Esophagus (tissue), 2 donors: ENCODE data around the gene KIAA1191. TPM values are rescaled to one million over a fixed set of nuclear protein-coding genes. Genes with fewer than 3 reads are reported as not detected.

Experiments
- H3K27ac ChIP-seq, 2 donors: one replicate each; pipeline ENCODE4 v1.5.1; 2013; ENCODE audit warnings: low read depth in 2 of 2, mild to moderate bottlenecking in 2 of 2, inconsistent platforms in 1 of 2, low read length in 1 of 2, moderate library complexity in 1 of 2
- H3K27me3 ChIP-seq, 2 donors: one replicate each; pipeline ENCODE4 v1.6.1; 2013; ENCODE audit warnings: low read length in 2 of 2, control low read depth in 1 of 2, mild to moderate bottlenecking in 1 of 2; ENCODE audit not compliant: insufficient read depth in 2 of 2, control insufficient read depth in 1 of 2
- H3K36me3 ChIP-seq, 2 donors: one replicate each; pipeline ENCODE4 v1.6.1; 2013; ENCODE audit warnings: low read length in 1 of 2; ENCODE audit not compliant: control insufficient read depth in 2 of 2, insufficient read depth in 2 of 2
- H3K4me1 ChIP-seq, 2 donors: one replicate each; pipeline ENCODE4 v1.6.1; 2013; ENCODE audit warnings: low read length in 1 of 2; ENCODE audit not compliant: control insufficient read depth in 2 of 2, insufficient read depth in 2 of 2
- H3K4me3 ChIP-seq, 2 donors: one replicate each; pipeline ENCODE4 v1.5.1; 2013; ENCODE audit warnings: low read length in 2 of 2, mild to moderate bottlenecking in 2 of 2, low read depth in 1 of 2, moderate library complexity in 1 of 2
- H3K9me3 ChIP-seq, 2 donors: one replicate each; pipeline ENCODE4 v1.6.1; 2013; ENCODE audit warnings: mild to moderate bottlenecking in 2 of 2, low read depth in 1 of 2, low read length in 1 of 2, moderate library complexity in 1 of 2; ENCODE audit not compliant: control insufficient read depth in 2 of 2, insufficient read depth in 1 of 2
- WGBS, 2 donors: extraction: QIAGEN DNeasy Blood & Tissue Kit; methylation state at CpG; one replicate each; pipeline ENCODE4 v1.1.7; 2013; 5-methylcytosine and 5-hydroxymethylcytosine counted together
- polyA plus RNA-seq, 2 donors: library from polyadenylated mRNA; stranded (reverse); fragments of 200-250 nt; gene quantifications; one replicate each; pipeline ENCODE4 v1.2.3, GENCODE V29; 2013
- donor health status: healthy with polysubstance abuse.
- donor health status: Bipolar disorder and iron deficiency.

Gene KIAA1191
- polyA plus RNA-seq, 2 donors: 41.8 to 44.4 TPM

DNA sequence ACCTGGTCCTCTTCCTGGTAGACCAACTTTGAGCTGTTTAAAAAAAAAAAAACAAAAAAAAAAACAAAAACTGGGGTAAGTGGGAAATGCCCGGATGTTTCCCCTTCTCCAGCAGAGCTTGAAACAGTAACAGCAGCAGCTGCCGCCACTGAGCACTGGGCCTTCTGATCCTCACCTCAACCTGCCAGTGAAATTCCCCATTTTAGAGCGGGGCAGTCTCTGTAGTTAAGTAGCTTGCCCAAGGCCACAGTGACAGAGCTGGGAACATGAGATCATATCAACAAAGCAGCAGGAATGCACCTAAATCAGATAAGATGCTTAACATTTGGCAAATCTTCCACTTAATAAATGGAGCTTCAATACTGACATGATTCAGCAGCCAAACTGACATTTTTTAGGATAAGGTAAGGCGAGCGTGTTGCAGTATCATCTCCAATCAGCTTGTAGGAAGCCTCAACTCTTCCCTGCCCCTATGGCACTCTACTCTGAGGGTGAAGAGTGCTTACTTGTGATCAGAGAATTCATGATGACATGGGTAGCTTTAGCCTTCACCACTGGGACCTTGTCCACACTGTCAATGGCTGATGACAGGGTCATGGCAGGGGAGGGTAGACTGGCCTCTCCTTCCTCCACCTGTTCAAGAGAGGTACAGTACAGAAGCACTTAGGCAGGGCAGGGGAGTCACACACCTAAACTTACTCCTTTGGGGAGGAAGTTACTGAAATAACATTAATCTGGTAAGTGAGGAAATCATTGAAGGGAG is 9.3 kb downstream of the KIAA1191 start:
- Histone ChIP-seq H3K4me3 (no peak overlapping the region), H3K36me3 (peaks cover 15 to 25% of the 10 kb centered on the region in 2 donors), H3K4me1 (no peaks in the 10 kb centered on the region), H3K27ac (no peak overlapping the region), H3K27me3 (no peaks in the 10 kb centered on the region), H3K9me3 (no peaks in the 10 kb centered on the region)
- WGBS, 2 donors: 93 to 95% methylated on average over 5 of the region's 5 CpGs

DNA sequence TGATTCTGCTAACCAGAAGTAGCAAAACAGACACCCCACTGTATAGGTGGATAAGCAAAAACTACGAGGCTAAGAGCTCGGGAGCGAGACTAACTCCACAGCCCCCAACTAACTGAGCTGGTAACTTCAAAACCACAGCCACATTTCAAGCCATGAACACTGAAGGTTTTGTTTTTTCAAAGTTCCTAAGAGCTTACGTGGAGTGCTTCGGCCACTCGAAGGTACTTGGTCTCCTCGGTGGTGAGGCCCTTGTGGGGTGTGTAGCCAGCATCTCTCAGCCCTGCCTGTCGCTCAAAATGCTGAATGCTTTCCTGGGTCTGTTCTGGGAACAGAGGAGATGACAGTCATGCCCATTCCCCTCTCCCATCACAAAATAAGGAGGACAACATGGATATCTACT is 11.1 kb downstream of the KIAA1191 start:
- 91 to 95% methylated on average over 8 of the region's 8 CpGs for WGBS, 2 donors
- no peaks in the 10 kb centered on the region for H3K27me3 ChIP-seq
- H3K27ac ChIP-seq: no peak overlapping the region
- H3K4me1 ChIP-seq: no peaks in the 10 kb centered on the region
- H3K9me3 ChIP-seq: no peaks in the 10 kb centered on the region
- peaks cover 17 to 28% of the 10 kb centered on the region in 2 donors for H3K36me3 ChIP-seq
- H3K4me3 ChIP-seq: no peak overlapping the region

DNA sequence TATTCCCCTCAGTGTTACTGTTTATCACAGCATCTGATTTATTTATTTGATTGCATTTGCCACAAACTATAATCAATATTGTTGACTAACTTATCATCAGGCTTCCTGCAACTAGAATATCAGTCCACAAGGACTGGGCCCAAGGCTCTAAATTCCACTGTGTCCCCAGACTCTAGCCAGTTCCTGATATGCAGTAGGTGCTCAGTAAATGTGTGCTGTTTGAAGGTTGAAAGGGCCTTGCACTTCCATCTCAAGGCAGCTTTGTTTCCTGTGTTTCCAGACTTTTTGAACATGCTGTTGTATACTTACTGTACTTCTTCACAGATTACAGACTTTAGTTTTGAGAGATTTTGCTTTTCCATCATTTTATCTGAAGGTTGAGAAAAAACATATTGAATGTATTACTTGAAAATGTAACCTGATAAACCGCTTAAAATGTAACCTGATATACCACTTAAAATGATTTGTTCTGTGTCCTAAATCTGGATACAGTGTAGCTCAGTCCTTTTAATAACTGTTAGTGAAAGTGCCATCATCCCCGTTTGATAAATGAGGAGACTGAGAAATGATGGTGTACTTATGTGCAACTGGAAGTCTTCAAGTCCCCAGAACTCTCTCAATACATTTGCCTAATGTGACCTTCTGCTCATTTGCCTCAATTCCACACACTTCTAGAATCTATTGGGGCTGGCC is 18.7 kb downstream of the KIAA1191 start:
- Histone ChIP-seq H3K36me3 (peaks cover 6 to 10% of the 10 kb centered on the region in 2 donors), H3K27ac (no peak overlapping the region), H3K4me1 (no peaks in the 10 kb centered on the region), H3K27me3 (no peaks in the 10 kb centered on the region), H3K9me3 (no peaks in the 10 kb centered on the region), H3K4me3 (no peak overlapping the region)
- WGBS, 2 donors: 58 to 65% methylated on average over 2 of the region's 2 CpGs

DNA sequence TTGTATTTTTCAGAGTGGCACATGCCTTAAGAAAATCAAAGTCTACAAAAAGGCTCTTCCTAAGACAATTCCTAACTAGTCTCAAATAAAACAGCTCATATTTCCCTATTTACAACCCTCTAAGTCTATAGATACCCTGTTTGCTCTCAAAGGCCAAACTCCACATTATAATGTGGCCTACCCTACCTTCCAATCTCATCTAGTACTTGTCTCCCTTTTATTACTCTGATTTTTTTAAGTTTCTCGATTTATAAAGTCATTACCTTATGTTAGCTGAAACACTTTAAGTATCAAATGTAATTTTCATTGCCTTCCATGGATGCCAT is 19.4 kb downstream of the KIAA1191 start:
- no peaks in the 10 kb centered on the region for H3K4me1 ChIP-seq
- H3K27me3 ChIP-seq: no peaks in the 10 kb centered on the region
- H3K4me3 ChIP-seq: no peak overlapping the region
- WGBS, 2 donors: 91 to 98% methylated on average over 1 of the region's 1 CpG
- H3K27ac ChIP-seq: no peak overlapping the region
- H3K36me3 ChIP-seq: peaks cover 2 to 9% of the 10 kb centered on the region in 2 donors
- H3K9me3 ChIP-seq: no peaks in the 10 kb centered on the region

DNA sequence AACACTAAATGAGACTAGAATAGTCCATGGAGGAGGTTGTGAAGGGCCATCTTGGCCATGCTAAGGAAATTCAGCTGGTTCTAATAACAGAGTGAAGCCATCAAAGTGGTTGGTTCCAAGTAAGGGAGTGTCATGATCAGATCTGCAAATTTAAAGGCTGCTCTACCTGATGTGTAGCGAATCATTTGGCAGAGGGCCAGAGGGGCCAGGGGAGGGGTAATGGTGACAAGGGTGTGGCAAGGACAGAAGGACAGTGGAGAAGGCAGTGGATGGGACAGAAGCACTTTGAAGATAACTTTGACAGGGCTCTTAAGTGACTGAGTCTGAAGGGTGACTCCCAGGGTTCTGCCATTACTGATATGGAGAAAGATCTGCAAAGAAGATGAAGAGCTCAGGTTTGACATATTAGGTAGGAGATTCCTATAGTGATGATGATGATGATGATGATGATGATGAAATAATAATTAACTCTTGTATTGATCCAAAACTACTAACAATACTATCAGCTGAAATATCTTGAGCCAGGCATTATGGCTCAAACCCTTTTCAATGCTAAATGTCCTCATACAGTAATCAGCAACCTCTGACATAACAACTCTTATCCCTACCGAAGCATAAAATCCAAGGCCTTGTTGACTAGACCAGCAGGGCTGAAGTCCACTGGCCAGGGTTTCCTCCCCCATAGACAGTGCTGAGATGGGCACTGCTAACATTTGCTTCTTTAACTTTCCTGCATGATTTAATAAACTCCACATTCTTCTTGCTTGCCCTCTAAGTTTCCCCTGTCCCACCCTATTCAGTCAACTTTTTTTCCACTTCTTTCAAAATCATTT is 20.0 kb downstream of the KIAA1191 start:
- 69 to 91% methylated on average over 2 of the region's 2 CpGs for whole genome bisulfite sequencing, 2 donors
- H3K4me1 ChIP-seq: no peaks in the 10 kb centered on the region
- no peaks in the 10 kb centered on the region for H3K27me3 ChIP-seq
- H3K36me3 ChIP-seq: peaks cover 2 to 8% of the 10 kb centered on the region in 2 donors
- H3K9me3 ChIP-seq: no peaks in the 10 kb centered on the region
- H3K4me3 ChIP-seq: no peak overlapping the region
- no peak overlapping the region for H3K27ac ChIP-seq

DNA sequence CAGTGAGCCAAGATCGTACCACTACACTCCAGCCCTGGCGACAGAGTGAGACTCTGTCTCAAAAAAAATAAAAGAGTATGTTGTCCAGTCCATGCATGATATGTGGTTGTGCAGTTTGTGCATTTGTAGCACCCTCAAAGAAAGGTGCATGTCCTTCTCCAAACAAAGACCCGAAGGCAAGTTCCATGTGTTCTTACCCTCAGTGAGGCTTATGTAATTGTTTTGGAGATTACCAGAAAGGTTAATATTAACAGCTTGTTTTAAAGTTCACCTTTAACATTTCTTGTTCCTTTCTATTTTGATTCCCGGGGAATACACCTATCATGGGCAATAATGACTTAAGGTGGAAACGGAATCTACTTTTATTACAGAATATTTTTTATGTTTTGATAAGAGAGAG is 22.3 kb downstream of the KIAA1191 start:
- Histone ChIP-seq H3K4me1 (no peaks in the 10 kb centered on the region), H3K9me3 (no peaks in the 10 kb centered on the region), H3K27ac (no peak overlapping the region), H3K27me3 (no peaks in the 10 kb centered on the region), H3K4me3 (no peak overlapping the region), H3K36me3 (no peaks in the 10 kb centered on the region)
- 80 to 92% methylated on average over 5 of the region's 5 CpGs for WGBS, 2 donors

DNA sequence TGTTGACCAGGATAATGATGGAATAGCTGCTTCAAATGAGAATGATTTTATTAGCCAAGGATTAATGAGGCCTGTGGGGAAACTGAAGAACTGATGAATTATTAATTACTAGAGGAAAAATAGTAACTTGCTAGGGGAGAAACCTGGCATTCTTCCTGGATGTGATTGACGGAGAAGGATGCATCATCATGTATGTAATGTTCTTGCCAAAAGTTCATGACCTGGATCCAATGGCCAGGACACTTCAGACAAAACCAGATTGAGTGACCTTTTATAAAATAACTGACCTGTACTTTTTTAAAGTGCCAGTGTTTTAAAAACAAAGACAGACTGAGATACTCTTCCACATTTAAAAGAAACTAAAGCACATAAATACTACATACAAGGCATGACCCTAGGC is 23.7 kb downstream of the KIAA1191 start:
- no peak overlapping the region for H3K4me3 ChIP-seq
- no peaks in the 10 kb centered on the region for H3K36me3 ChIP-seq
- WGBS, 2 donors: 42 to 56% methylated on average over 1 of the region's 1 CpG
- no peaks in the 10 kb centered on the region for H3K4me1 ChIP-seq
- H3K27ac ChIP-seq: no peak overlapping the region
- H3K27me3 ChIP-seq: no peaks in the 10 kb centered on the region
- no peaks in the 10 kb centered on the region for H3K9me3 ChIP-seq

DNA sequence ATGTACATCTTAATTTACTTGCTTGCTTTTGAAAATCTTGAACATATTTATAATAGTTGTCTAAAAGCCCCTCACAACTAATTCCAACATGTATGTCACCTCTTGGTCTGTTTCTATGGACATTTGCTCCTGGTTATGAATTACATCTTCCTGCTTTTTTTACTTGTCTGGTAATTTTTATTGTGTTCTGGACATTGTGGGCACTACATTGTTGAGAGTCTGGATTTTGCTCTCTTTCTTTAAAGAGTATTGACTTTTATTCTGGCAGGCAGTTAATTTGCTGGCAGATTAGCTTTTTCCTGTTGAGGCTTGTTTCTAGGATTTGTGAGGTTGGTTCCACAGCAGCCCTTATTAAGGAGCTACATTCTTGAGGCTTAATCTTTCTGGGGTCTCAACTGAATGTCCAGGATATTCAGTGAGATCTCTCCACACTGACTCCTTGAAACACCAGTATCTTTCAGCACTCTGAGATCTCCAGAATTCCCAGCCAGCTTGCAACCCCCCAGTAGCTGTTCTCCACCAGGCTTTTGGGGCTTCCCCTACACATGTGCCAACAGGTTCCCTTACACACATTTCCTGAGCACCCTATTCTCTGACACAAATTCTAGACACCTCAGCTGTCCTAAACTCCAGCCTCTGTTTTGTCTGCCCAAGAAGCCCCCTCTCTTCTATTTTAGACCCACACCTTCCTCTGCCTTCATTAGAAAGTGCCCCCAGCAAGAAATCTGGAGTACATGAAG is 27.4 kb downstream of the KIAA1191 start:
- no peaks in the 10 kb centered on the region for H3K9me3 ChIP-seq
- H3K4me1 ChIP-seq: no peaks in the 10 kb centered on the region
- no peaks in the 10 kb centered on the region for H3K36me3 ChIP-seq
- H3K27me3 ChIP-seq: no peaks in the 10 kb centered on the region
- no peak overlapping the region for H3K27ac ChIP-seq
- no peak overlapping the region for H3K4me3 ChIP-seq

DNA sequence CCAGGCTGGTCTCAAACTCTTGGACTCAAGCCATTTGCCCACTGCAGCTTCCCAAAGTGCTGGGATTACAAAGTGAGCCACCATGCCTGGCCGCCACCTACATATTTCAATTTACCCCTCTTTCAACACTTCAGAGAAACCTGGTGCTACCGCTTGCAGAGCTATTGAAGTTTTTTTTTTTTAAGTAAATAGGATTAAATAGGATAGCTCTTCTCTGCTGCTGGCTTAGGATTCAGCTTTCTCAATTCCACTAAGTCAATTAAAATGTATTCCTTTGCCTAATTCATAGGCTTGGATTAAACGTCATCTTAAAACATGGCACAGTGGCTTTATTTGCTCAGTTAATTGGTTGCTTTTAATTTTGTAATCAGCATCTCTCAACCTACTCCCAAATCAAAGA is 41.0 kb downstream of the KIAA1191 start:
- no peak overlapping the region for H3K4me3 ChIP-seq
- no peaks in the 10 kb centered on the region for H3K4me1 ChIP-seq
- H3K36me3 ChIP-seq: peaks cover 4% of the 10 kb centered on the region in 2 donors
- H3K27me3 ChIP-seq: no peaks in the 10 kb centered on the region
- 97% methylated on average over 3 of the region's 3 CpGs for WGBS, 2 donors
- H3K27ac ChIP-seq: no peak overlapping the region
- no peaks in the 10 kb centered on the region for H3K9me3 ChIP-seq
